DMS53 treated with DMSO at 0.1 percent for 48 hours (cell line): ENCODE results near the gene HDAC4.

Experiments
- DNase-seq: peaks from one replicate; lab custom pipeline; 2025; ENCODE audit not compliant: unreplicated experiment; lab: John Stamatoyannopoulos, UW

Gene HDAC4

DNA sequence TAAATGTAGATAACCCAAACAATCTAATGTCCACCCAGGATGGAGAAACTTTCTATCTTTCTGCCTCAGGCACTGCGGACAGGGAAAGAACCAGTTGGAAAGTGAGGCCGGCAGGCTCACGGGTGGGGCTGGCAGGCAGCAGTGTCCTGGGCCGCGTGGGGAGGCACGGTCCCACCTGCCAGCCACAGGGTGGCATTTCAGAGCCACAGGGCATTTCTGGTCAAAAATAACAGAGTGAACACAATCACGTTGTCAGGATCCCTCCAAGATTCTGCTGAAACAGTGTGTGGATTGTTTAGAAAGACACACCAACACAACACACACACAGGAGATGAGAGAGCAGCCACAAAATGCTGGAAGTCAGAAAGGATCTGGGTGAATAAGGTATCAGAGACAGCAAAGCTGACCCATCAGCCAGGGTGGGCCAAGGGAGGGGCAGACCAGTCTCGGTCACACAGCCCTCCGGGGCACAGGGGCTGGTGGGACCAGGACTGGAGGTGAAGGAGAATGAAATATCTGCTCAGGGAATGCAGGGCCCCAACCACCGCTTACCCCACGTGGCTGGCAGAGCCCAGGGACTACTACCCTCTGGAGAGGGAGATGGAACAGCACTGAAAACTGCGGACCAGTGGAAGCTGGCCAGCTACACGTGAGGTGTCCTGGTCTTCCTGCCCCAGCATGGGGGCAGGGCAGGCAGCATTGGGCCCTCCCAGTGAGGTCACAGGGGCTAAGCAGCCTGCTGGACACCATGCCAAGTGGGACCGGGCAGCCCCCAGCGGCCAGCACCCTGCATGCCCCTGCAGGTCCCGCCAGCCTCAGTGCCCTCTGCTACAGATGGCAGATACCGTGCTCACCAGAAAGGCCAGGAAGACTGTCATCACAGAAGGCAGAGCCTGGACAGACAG lies 173.9 kb downstream of the HDAC4 start:
- DNase-seq: no peak

DNA sequence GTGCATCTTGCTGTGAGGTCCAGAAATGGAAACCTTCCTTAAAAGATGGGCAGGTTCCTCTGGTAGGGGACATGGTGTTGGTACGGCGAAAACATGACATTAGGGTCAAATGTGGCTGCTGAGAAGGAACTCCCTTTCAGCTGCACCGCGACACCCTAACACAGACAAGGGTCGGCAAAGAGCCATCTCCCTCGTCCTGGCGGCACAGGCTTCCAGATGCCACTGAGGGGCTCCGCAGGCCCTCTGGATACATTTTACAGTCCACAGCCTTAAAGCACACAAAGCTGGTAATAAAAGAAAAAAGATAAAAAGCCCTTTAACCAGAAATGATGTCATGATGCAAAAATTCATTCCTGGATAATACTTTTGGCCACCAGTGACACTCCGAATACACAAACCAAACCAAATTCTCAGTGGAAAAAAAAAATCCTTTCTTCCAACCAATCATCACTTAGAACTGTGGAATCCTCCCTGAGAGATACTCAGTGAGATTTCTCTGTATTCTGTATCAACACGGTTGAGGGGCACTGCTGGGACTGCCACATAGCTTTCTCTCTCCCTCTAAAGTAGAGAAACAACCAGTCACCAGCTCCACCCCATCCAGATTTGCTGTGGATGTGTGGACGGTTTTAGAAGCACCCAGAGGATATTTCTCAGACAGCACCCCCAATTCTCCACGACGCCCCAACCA lies 174.8 kb downstream of the HDAC4 start:
- DNase-seq: no peak

DNA sequence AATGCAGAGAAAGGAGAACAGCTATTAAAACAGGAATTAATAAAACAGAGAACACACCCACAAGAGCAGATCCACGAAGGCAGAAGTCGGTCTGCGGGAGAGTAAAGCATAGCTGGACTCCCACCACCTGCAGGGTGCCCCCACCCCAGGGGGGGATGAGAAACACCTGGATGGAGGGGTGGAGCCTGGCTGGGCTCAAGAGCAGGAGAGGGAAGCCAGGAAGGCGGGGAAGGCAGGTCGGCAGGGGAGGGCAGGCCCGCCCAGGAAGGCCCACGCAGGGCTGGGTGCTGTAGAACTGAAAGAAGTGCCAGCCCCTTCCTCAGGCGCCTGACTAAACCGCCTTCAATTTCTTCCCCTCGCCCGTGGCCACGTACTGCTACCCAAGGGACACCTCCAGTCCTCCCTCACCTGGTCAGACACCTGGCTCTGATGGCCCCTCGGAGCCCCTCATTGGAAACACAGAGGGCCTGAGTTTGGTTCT lies 175.4 kb downstream of the HDAC4 start:
- DNase-seq: no peak

DNA sequence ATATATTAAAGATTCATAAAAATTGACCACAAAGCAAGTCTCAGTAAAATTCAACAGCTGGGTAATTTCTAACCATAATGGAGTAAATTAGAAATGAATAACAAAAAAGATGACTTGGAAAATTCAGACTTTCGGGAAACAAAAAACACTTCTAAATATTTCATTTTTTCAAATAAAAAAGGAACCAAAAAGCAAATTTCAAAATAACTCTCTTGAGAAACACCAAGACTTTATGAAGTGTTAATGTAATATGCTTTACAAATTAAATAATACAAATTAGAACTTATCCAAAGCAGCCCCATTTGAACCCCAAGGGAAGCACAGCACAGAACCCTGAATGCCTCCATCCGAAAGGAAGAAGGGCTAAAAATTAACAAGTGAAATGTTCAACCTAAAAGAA lies 175.9 kb downstream of the HDAC4 start:
- DNase-seq: no peak

DNA sequence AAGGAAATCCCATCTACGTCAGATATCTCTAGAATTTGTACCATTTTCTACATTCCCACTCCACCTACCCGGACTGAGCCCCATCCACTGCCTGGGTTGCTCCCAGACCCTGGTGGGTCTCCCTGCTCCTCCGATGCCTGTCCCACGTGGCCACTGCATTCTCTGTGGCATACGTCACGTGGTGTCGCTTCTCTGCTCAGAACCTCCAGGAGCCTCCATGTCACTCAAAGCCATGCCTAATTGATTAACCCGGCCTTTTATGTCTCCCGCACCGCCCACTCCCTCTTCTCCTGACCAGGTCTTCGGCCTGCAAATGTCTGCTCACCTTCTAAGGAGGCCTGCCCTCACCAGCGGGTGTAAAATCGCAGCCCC lies 176.6 kb downstream of the HDAC4 start:
- no peak for DNase-seq

DNA sequence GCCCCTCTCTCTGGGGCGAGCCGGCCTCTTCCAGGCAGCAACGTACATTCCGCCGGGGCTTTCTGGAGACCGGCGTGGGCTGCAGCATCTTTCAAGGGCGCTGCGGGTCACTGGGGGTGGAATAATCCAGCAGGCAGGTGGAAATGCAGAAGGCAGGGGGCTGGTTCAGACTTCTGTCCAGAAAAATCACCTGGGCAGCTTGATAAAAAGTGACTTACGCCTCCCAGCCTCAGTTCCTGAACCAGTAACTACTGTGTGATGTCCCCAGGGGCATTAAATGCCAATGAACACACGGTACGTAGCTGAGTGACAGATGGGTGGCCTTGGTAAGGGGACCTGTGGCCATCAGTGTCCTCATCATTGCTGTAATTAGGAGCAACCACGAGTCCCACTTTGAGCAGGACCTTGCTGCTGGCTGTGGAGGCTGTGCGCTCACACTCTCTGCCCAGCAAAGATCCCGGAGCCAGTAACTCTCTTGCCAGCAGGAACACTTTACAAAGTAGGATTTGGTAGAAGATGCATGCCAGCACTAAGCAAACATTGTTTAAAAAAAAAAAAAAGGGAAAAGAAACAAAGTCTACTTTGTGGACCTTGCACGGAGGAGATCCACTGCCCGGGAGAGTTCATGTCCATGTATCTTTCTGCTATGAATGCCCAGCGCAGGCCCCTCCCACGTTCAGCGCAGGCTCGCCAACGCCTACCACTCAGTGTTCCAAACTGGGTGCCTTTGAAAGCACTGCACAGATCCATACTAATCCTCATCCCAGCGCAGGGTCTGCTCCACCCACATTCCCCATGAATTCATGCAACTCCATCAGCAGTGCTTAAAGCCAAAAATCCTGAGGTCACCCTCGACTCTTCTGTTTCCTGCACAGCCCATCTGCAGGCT lies 177.3 kb downstream of the HDAC4 start:
- DNase-seq: no peak

DNA sequence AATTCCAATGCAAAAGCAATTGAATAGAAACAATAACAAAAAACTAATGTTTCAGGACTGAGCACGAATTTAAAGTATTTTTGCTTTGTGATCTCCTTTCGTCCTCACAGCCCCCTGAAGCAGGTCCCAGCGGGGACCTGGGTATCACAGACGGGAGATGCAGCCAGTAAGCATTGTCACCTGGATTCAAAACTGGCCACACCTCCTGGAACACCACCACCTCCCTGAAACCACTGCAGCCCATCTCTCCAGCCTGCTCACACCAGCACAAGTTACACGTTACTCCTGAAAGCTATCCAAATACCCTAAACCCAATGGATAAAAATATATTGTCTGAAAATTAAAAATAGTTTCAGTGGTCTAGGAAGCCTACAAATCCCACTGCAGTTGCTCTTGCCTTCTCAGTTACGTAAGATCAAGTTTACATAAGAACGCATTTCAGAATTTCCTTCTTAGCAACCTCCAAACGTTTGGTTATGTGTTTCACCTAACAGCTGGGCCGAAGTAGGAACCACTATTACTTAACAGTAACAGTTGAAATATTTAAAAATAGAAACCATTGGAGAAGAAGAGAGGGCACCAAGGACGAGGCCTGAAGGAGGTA lies 178.0 kb downstream of the HDAC4 start:
- DNase-seq: no peak

DNA sequence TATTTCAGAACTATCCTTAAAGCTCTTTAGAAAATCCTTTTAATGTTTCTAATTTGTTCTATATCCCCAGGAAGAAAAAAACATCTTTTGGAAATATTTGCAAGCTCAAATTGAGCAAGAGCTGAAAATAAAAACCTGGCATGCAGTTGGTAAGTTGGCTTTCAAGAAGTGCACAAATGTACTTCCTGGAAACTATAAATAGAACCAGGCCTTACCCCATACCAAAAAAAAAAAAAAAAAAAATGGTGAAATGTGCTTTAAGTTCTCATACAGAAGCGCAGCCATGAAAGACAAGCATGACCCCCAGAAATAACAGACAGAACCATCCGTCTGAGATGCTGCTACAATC lies 178.5 kb downstream of the HDAC4 start:
- DNase-seq: no peak

DNA sequence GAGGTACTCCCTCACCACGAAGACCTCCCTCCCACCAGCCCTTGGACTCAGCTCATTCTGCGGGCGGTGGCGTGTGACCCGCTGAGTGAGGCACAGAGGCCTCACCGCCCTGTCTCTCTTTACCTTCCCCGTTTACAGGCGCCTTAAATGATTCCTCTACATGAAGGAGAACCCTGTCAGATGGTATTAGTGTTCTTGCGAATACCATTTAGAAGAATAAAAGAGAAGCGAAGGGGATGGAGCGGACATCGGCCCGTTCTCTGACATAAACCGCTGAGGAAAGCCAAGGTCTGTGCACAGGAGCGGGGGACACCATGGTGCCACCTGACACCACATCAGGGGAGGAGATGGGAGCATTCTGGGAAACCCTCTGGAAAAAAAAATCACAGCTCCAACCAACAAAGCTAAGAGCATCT lies 179.8 kb downstream of the HDAC4 start:
- DNase-seq: no peak

DNA sequence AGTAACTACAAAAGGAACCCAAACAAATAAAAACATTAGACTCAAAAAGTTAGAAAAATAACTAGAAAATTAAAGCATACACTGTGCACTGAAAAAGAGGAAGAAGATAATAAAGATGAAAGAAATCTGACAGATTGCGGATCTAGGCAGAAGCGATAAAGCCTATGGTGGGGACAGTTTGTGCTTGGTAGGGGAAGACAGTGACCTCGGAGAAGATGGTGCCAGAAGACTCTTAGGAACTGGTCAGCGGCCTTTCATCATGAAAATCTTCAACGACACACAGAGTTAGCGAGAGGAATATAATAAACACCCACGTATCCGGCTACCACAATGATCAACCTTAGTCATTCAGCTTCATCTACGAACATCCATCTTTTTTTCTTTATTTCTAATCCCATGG lies 180.5 kb downstream of the HDAC4 start:
- DNase-seq: no peak

DNA sequence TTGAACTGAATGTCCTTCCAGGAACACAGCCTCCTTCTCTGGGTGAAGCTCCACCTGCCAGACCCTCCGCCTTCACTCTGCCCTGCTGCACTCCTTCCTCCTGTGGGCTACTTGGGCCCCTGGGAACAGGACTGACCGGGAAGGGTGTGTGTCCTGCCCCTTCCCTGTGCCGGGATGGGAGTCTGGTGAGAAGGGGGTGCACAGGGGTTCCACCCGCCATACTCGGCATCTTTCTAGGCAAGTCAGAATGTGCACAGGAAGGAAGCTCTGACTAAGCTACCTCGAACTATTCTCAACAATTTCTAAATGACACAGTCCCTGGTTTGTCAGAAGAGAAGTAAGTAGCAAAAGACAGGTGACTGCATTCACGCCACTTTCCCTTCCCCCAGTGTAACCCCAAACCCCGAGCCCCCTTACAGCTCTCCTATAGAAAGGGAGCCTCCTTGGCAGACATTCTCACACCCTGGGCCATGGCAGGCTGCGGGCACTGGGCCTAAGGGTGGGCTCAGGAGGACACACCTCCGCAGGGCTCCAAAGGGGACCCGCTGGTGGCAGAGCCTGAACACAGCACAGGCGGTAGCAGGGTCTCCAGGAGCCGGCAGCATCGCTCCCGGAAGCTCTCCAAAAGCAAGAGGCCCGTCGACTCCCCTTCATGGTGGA lies 184.1 kb downstream of the HDAC4 start:
- no peak for DNase-seq

DNA sequence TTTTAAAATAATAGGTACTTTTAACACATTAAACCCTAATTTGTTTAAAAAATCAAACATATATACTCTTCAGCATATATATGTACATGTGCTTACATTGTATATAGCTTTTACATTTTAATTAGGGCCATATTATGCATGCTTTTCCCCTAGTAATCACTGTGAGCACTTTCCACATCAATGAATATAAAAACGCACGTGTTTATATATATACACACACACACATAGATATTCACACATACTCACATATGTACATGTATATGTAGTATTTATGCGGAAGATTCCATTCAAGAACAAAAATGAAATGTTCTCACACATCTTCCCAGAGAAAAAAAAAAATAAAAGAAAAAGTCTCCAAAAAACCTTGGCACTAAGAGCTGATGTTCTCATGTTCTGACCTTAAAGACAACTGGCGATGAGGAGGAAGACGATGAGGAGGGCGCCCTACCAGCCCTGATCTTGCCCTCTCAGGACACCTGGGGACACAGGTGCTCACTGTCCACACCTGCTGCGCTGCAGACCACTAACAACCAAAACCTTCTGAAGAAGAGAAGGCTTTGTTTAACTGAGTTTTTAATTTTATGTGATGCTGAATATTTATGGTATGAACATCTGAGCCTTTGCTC lies 184.7 kb downstream of the HDAC4 start:
- DNase-seq: no peak

DNA sequence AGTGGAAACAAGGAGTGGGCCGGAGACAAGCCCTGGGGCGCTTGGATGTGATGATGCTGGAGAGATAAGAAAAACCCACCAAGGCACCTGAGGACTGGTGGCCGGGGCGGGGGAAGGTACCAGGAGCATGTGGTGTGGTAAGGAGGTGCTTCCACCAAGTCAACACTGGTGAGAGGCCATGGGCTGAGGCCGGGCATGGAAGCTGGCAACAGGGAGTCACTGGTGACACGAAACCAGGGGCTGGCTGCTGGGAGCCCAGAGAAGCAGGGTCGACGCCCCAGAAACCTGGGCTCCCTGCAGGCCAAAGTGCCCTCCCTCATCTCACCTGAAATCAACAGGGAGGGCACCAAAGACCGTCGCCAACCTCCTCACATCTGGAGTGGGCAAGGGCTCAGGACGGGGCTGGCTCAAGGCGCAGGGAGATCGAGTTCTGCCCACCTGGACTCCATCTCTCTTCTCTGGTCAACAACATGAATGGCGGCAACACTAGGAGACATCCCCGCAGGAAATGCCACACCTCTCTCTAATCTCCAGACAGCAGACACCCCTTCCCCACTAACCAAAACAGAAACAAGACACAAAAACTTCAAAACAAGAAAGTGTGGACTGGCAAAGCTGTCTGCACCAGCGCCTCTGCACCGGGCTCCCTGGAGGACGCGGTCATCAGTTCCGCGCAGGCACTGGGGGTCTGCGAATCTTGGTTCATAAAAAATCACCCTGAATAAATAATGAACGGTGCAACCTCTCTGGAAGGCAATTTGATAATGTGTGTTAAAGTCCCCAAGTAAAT lies 185.5 kb downstream of the HDAC4 start:
- DNase-seq: no peak

DNA sequence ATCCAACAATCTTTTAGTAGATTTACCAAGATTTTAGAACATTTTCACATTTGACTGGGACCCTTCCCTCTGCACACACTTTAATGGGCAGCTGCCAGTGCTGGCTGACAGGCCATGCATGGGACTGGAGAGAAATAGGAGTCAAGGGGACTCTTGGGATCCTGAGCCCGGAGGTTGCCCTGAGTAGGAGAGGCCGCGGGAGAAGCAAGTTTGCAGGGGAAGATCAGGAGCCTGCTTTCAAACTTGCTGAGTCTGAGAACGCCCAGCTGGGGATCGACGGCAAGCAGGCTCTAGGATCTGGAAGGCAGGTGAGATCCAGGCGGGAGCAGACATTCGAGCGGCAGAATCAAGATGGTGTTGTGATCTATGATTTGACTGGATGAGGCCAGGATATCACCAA lies 186.1 kb downstream of the HDAC4 start:
- DNase-seq: no peak

DNA sequence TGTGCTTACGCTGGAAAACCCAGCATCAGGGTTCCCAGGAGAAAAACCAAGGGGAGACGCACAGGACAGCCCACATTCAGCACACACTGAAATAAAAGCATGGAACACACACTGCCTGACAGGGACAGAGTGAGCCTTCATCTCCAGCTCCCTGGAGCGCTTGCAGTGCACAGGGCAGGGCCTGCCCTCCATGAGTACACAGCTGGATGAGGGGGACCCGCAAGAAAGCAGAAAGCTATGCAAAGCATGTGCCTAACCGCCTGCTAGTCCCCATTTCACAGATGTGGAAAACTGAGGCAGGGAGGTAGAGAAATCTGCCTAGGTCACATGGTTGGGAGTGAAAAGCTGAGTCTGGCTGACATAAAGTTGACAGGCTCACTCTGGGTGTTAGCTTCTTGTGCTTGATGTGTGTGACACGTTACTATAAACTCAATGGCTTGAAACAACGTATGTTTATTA lies 187.1 kb downstream of the HDAC4 start:
- no peak for DNase-seq

DNA sequence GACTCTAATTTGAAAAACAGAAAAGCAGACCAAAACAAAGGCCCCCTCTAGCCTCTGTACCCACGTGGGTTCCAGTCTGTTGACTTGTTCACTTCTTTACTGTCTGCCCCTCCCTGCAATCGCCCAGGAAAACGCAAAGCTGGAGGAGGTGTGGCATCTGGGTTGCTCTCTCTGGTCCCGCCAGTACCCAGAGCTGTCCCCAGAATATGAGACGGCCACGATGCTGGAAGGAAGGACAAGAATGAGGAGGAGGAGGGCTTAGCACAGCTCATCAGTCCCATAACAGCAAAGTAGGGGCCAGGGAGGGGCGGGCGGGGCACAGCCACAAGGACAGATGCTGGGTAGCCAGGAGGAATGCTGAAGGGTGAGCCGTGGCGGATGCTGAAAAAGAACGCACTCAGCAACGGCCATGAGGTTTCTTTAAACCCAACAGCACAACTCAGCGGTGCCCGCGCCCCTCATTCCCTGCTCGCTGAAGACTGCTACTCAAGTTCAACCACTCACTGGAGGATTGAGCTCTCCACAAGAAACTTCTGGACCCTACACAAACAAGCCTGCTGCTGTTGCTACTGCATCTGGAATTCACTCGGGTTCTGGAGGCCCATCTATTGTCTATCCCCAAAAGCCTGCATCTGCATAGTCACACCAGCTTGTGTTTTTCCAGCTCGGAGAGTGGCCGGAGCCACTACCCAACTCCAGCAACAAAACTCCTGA lies 187.7 kb downstream of the HDAC4 start:
- no peak for DNase-seq

DNA sequence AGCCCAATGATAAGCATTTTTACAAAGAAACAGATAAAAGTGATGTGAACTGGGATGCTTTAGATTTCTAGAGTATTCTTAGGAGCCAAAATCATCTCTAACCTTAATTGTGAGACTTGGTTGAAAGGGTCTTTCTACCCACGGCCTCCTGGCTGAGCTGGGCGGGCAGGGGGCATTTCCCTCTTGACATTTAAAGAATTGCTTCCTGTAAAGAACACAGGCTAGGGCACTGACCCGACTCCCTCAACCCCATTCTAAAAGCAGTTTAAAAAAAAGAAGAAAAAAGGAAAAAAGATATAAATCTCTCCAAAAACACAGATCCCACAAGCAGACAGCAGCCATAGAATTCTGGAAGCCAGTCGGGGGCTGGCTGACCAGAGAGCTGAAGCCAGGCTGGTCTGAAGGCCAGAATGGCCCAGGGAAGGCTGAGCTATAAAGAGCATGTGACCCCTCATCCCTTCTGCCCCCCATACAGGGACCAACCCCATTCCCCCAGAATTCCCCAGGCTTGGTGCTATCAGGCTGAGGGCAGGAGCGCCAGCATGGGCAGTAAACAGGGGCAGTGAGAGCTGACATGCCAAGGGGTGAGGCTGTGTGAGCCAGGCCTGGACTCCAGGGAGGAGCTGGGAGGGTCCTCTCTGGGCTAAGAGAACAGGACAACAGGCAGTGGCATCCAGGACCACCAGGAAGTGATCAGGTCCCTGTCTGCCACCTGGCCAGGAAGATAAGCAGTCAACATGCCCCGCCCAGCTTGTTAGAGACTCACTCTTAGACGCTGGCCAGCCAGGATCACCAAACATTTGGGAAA lies 188.5 kb downstream of the HDAC4 start:
- DNase-seq: no peak
